CD1c-positive myeloid dendritic cell (primary cell): ENCODE data around the gene BRAF.
"Not testable (repeated sequence)": the region's sequence is repeated elsewhere in the genome, so short reads cannot be mapped to it uniquely, and the experiment has no call there.

Experiments used
- DNase-seq: peaks from one replicate; pipeline ENCODE4 v3.0.0-alpha.2; 2016; ENCODE audit errors: extremely low spot score

BRAF gene

DNA sequence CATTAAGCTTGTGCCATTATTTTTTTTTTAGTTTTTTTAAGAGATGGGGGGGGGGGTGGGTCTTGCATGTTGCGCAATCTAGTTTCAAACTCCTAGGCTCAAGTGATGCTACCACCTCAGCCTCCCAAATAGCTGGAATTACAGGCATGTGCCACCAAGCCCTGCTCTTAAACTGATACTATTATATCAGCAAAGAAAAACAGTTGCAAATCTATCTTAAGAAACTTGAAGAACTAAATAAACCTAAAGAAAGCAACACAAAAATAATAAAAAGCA, 47.5 kb downstream of the BRAF start:
- DNase-seq: no peak

DNA sequence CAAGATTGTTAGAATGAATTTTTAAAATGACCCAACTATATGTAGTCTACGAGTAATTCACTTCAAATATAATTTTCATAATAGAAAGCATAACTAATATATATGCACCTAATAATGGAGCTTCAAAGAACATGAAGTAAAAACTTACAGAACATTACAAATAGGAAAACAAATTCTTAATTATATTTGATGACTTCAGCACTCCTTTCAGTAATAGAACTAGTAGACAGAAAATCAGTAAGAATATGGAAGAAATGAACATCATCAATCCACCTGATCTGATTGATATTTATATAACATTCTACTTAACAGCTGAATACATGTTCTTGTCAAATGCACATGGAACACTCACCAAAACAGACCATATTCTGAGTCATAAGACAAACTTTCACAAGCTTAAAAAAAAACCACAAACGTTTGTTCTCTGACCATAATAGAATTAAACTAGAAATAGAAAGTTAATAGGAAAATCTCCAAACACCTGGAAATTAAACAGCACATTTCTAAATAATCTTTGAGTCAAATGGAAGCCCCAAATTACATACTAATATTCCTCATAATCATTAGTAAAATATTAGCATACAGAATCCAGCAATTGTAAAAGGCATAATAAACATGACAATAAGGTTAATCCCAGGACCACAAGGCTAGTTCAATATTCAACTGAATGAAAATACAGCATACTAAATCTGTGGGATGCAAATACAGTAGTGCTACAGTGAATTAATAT, 48.0 kb downstream of the BRAF start:
- DNase-seq: no peak

DNA sequence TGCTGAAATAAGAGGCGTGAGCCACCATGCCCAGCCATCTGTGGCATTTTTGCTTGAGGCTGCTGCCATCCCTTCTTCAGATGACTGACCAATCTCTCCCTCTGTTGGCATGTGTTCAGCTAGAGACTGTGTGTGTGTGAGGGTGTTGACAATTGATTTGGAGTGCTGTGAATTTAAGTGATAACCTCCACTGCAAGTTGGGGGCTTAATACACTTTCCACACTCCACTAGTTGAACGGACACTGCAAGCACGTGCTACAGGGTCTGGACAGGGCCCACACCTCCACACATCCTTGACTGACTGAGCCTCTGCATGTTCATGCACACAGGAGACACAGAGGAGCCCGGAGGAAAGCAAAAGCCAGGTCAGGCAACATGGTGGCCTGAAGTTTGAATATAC, 51.3 kb downstream of the BRAF start:
- no peak for DNase-seq

DNA sequence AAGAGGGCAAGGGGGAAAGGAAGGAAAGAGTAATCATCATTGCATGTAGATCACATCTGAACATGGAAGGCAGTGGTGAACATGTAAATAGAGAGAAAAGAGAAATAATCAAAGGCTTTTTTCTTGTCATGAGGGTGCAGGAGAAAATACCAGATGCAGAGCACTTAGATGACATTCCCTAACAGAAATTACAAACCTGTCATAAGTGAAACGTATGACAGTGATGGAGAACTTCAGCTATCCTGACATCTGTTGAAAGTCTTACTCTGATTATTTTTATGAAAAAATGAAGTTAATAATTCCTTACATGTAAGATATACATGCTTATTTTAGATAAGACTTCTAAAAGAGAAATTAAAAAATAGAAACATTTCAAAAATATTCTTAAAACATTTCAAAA, 54.7 kb downstream of the BRAF start:
- no peak for DNase-seq

- no peak for DNase-seq
These were observed 55.3 kb downstream of the BRAF start for GRCh38 chr7:140869430-140869829.

GRCh38 chr7:140867467-140868462, 57.0 kb downstream of the BRAF start:
- no peak for DNase-seq

GRCh38 chr7:140866926-140867325, 57.8 kb downstream of the BRAF start:
- DNase-seq: no peak

GRCh38 chr7:140864732-140865131, 60.0 kb downstream of the BRAF start:
- DNase-seq: no peak

DNA sequence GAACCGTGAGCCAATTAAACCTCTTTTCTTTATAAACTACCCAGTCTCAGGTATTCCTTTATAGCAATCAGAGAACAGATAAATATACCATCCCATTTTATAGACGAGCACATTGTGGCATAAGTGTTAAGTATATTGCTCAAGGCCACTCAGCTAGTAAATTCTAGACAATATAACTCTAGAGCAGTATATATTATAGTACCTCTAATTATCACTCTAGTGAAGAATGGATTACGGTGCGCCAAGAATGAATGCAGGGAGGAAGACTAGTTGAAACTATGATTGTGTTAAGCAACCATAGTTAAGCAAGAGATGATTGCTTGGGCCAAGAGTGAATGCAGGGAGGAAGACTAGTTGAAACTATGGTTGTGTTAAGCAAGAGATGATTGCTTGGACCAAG, 60.9 kb downstream of the BRAF start:
- DNase-seq: no peak

- no peak for DNase-seq
These were observed 61.5 kb downstream of the BRAF start for GRCh38 chr7:140863184-140863583.

- DNase-seq: no peak
These were observed 67.7 kb downstream of the BRAF start for GRCh38 chr7:140857048-140857447.

- no peak for DNase-seq
These were observed 83.5 kb downstream of the BRAF start for GRCh38 chr7:140841166-140841715.

GRCh38 chr7:140831724-140832123, 93.0 kb downstream of the BRAF start:
- DNase-seq: no peak

GRCh38 chr7:140829720-140830119, 95.0 kb downstream of the BRAF start:
- DNase-seq: no peak

DNA sequence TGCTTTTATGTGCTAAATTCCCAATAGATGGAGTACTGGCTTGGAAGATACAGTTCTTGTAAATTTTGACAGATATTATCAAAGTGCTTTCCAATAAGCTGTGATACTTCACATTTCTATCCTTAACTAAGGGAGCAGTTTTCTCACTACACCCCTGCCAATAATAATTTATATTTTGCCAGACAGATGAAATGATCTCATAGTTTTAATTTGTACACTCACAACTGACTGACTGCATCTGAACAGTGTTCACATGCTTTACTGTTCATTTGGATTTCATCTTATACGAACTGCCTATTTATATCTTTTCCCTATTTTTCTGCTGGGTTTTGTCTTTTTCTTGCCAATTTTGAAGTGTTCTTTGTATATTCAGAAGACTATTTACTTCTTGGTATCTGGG, 96.0 kb downstream of the BRAF start:
- DNase-seq: no peak

DNA sequence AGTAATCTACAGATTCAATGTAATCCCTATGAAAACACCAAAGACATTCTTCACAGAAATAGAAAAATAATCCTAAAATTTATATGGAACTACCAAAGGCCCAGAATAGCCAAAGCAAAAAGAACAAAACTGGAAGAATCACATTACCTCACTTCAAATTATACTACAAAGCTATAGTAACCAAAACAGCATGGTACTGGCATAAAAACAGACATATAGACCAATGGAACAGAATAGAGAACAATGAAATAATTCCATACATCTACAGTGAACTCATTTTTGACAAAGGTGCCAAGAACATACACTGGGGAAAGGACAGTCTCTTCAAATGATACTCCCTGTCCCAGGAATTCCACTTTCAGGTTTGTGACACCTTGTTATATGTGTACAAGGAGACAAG, 107.3 kb downstream of the BRAF start:
- DNase-seq: not testable (repeated sequence)

- DNase-seq: peak; percentile 64
These were observed 113.7 kb downstream of the BRAF start for GRCh38 chr7:140810830-140811556.

DNA sequence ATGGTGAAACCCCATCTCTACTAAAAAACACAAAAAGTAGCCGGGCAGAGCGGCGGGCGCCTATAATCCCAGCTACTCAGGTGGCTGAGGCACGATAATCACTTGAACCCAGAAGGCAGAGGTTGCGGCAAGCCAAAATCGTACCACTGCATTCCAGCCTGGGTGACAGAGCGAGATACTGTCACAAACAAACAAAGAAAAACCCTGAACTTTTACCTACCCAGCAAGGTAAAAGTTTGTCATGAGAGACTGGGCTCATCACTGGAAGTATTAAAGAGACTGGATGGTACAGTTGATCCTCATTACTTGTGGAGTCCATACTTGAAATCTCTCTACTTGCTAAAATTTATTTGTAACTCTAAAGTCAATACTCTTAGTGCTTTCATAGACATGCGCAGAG, 114.3 kb downstream of the BRAF start:
- no peak for DNase-seq

DNA sequence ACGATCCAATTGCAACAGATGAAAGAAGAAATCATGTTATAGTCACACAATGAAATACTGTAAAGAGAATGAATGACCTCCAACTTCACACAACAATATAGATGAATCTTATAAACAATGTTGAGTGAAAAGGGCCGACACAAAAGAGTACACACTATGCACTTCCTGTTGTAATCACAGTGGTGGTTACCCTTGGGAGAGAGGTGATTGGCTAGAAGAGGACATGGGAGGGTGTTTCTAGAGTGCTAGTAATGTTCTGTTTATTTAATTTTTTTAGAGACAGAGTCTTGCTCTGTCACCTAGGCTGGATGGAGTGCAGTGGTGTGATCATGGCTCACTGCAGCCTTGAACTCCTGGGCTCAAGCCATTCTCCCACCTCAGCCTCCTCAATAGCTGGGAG, 145.8 kb downstream of the BRAF start:
- DNase-seq: no peak

GRCh38 chr7:140778568-140778967, 146.2 kb downstream of the BRAF start:
- no peak for DNase-seq

- DNase-seq: no peak
These were observed 150.4 kb downstream of the BRAF start for GRCh38 chr7:140774371-140774770.

- DNase-seq: no peak
These were observed 151.6 kb downstream of the BRAF start for GRCh38 chr7:140773104-140773503.
